GM12801 (cell line): ENCODE data around the gene ARMH3.

ENCODE experiments used
- CTCF ChIP-seq: IDR thresholded peaks from one replicate; pipeline ENCODE4 v1.5.1; 2011; ENCODE audit warnings: control low read depth; ENCODE audit not compliant: insufficient read length; ENCODE audit errors: extremely low read depth

ARMH3 gene

DNA sequence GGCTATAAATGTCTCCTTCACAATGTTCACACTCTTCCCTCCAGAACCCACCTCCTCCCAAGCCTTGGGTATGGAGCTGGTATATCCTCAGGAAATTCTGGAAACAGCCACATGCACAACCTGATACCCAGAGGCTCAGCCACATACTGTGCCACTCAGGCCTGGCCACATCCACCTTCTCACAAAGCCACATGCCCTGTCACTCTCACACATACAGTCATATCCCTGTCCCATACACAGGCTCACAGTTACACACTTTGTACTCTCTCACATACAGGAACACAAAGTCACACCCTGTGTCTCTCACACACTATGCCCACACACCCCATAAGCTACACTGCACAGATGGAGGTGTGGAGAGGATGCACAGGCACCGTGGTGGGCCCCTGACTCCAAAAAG is 222.5 kb downstream of the ARMH3 start:
- TF ChIP-seq CTCF, result no peak

- no peak for TF ChIP-seq CTCF
These were observed 223.6 kb downstream of the ARMH3 start for GRCh38 chr10:101832325-101832771.

DNA sequence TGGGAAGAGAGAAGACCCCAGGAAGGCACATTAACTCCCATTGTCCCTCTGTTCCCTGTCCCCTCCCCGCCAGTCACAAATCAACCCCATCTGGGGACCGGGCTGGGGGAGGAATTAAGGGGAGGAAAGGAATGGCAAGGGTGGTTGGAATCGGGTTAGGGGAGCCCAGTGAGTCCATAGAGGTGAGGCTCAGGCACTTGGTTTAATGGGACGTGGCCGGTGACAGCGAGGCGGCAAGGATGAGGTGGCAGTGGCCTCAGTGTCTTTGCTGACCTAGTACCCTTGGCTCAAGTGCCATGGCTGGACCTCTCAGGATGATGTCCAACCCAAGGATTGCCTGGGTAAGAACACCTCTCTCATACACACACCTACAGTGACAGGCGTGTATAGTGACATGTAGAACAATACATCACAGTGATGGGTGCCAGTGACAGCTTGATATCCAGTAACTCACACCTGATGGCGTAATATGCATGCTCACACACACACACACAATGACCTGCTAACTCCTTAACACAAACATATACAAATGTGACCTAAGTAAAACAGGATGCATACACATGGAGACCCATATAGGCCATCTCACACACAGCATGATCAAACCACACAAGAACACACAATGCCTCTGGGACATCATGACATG is 224.7 kb downstream of the ARMH3 start:
- no peak for TF ChIP-seq CTCF

GRCh38 chr10:101830322-101831168 is 225.4 kb downstream of the ARMH3 start:
- TF ChIP-seq CTCF, result no peak

DNA sequence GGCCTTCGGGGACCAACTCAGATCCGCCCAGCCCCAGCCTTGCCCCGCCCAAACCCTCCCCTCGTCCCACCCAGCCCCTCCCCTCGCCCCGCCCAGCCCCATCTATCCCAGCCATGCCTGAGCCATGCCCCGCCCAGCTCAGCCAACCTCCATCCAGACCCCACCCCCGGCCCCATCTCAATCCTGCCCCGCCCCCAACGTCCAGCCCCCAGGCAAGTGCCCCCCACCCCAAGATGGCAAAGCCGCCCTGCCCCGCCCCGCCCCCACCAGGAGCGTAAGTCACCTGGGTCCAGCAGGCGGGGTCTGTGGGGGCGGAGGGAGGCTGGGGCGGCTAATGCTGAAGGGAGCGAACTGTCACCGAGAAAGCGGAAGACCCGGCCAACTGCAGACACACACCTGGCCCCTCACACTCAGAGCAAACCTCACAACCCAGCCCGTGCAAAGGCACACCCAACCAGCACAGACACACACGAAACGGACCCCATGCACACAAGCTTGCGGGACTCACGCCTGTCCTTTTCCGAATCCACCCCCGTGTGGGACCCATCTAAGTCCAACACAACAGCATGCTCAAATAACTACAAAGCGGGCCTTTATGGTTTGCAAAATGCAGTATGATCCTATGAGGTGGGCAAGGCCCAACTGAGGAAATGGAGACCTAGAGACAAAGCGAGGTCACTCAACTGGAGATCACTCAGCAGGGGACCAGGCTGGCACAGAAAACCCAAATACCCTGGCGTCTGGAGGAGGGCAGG is 226.2 kb downstream of the ARMH3 start:
- TF ChIP-seq CTCF, result no peak

DNA sequence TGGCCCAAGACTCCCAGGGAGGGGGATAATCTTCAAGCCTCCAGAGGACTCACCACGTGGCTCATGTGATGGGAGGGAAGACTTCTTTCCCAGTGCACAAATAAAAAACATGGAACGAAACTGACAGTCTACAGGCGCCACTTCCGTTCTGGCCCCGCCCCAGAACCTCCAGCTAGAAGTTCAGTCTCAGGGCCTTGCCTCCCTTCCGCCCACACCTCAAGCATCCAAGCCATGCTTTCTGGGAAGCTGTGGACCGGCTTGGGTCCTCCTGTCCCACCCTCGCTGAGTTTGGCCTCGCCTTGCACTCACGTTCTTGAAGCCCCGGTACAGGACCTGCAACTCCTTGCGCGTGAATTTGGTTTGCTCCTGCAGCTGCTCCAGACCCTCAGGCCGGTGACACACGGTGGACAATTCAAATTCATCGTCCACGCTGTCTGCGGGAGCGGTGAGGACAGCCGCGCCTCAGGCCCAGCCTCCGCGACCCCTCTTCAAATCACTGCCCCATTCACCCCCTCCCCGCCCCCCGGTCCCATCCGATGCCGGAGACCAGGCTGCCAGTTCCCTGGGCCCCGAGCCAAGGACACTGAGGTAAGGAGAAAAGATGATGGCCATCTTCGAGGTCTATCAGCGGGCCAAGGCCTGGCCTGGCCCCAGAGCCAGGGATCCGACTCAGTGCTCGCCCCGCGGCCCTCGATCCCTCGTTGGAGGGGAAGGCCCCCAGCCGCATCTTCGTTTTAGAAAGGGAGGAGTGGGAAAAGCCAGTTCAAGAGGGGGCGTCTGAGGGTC is 227.0 kb downstream of the ARMH3 start:
- no peak for TF ChIP-seq CTCF
